Measurements from ENCODE around the gene CDCA4.
"Not testable (repeated sequence)": the region's sequence is repeated elsewhere in the genome, so short reads cannot be mapped to it uniquely, and the experiment has no call there.

Gene CDCA4

GRCh38 chr14:105066240-105067071, 45.6 kb upstream of the CDCA4 start:
- no peak for TF ChIP-seq CTCF (IDR thresholded peaks at IDR 0.05; ENCODE audit: control insufficient read depth, insufficient read depth, low read depth, low read length, missing control alignments)
- DNase-seq (ENCODE audit: low read depth): no peak
- H3K4me3 ChIP-seq (ENCODE audit: control insufficient read depth, low read depth, low read length): no peak overlapping the region

- DNase-seq (ENCODE audit: low read depth): no peak
- H3K4me3 ChIP-seq (ENCODE audit: control insufficient read depth, low read depth, low read length): no peak within 1 kb of the TSS
- no peak for TF ChIP-seq CTCF (IDR thresholded peaks at IDR 0.05; ENCODE audit: control insufficient read depth, insufficient read depth, low read depth, low read length, missing control alignments)
These were observed 44.7 kb upstream of the CDCA4 start, which contains the start of gene GPR132 for GRCh38 chr14:105065280-105066228. GPR132 (minus strand) TSS chr14:105065430; CDS start chr14:105055420, 10,010 bp downstream.

- DNase-seq (ENCODE audit: low read depth): no peak
- no peak for TF ChIP-seq CTCF (IDR thresholded peaks at IDR 0.05; ENCODE audit: control insufficient read depth, insufficient read depth, low read depth, low read length, missing control alignments)
- no peak overlapping the region for H3K4me3 ChIP-seq (ENCODE audit: control insufficient read depth, low read depth, low read length)
These were observed 43.8 kb upstream of the CDCA4 start for GRCh38 chr14:105064721-105065143.

GRCh38 chr14:105064001-105064400, 43.1 kb upstream of the CDCA4 start:
- DNase-seq (ENCODE audit: low read depth): no peak
- TF ChIP-seq CTCF (IDR thresholded peaks at IDR 0.05; ENCODE audit: control insufficient read depth, insufficient read depth, low read depth, low read length, missing control alignments): no peak
- no peak overlapping the region for H3K4me3 ChIP-seq (ENCODE audit: control insufficient read depth, low read depth, low read length)

GRCh38 chr14:105063506-105063905, 42.6 kb upstream of the CDCA4 start:
- DNase-seq (ENCODE audit: low read depth); H3K4me3 ChIP-seq (ENCODE audit: control insufficient read depth, low read depth, low read length): not testable (repeated sequence)

- TF ChIP-seq CTCF (IDR thresholded peaks at IDR 0.05; ENCODE audit: control insufficient read depth, insufficient read depth, low read depth, low read length, missing control alignments): no peak
- H3K4me3 ChIP-seq (ENCODE audit: control insufficient read depth, low read depth, low read length): no peak overlapping the region
- DNase-seq (ENCODE audit: low read depth): no peak
These were observed 42.2 kb upstream of the CDCA4 start for GRCh38 chr14:105063056-105063455.
